ENCODE measurements around the gene SORBS2.
"Not testable (repeated sequence)": the region's sequence is repeated elsewhere in the genome, so short reads cannot be mapped to it uniquely, and the experiment has no call there.

SORBS2 gene, protein sequence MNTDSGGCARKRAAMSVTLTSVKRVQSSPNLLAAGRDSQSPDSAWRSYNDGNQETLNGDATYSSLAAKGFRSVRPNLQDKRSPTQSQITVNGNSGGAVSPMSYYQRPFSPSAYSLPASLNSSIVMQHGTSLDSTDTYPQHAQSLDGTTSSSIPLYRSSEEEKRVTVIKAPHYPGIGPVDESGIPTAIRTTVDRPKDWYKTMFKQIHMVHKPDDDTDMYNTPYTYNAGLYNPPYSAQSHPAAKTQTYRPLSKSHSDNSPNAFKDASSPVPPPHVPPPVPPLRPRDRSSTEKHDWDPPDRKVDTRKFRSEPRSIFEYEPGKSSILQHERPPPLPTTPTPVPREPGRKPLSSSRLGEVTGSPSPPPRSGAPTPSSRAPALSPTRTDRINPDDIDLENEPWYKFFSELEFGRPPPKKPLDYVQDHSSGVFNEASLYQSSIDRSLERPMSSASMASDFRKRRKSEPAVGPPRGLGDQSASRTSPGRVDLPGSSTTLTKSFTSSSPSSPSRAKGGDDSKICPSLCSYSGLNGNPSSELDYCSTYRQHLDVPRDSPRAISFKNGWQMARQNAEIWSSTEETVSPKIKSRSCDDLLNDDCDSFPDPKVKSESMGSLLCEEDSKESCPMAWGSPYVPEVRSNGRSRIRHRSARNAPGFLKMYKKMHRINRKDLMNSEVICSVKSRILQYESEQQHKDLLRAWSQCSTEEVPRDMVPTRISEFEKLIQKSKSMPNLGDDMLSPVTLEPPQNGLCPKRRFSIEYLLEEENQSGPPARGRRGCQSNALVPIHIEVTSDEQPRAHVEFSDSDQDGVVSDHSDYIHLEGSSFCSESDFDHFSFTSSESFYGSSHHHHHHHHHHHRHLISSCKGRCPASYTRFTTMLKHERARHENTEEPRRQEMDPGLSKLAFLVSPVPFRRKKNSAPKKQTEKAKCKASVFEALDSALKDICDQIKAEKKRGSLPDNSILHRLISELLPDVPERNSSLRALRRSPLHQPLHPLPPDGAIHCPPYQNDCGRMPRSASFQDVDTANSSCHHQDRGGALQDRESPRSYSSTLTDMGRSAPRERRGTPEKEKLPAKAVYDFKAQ (N-terminal part only)

DNA sequence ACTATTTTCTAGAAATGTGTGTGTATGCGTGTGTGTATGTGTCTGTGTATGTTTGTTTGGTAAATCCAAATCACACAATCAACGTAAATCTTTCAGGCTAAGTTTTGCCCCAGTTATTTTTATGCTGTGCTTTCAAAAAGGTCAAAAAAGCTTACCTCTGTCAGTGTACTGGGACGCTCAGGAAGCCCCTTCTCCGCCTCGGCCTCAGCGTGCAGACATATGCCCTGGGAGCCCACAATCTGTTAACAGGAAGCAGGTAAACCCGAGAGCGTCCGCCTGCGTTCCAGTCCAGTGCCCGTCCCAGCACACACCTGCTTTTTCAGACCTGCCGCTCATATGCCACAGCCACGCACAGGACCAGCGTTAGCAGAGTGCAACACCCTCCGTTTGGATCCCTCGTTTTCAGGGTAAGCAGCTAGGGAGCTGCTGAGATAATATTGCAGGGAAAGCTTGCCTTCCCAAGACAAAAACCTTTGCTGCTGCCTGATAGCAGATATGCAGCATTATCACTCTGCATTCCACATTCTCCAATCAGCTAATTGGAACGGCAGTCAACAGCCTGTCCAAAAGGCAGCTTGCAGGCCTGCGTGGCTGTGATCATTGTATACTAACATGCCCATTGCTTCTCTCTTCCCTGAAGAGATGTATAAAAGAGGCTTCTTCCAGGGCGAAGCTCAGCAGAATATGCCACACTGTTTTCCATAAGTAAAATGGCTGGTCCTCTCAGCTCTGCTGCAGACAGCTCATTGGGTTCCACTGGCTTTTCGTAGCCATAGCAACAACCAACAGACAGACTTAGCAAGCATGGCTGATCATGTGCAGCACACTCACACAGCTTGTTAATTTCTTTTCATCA lies at the start of gene SORBS2:
SORBS2 (minus strand) TSS at position 686 of the 856 bp plus-strand sequence. CDS start 121,623 bp downstream, outside the sequence.
- DNase-seq (ENCODE audit: low read depth in 2 of 2): no peak

DNA sequence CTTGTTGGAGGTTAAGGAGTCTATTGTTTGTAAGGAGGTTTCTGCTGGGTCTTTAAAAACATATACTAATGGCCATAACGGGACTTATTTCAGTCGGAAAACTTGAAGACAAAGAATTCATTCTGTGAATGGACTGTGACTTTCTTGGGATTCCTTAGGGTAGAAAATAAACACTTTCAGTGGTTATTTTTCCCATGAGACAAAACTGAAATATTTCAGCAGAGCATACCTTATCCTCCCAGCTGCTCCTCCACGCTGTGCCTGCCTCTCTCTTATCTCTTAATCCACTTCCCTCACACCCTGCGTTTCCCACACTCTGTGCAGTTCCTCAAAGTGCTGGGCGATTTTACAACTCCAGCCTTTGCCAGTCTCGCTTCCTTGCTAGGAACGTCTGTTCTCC lies 47.1 kb upstream of the SORBS2 start:
- DNase-seq (ENCODE audit: low read depth in 2 of 2): no peak

DNA sequence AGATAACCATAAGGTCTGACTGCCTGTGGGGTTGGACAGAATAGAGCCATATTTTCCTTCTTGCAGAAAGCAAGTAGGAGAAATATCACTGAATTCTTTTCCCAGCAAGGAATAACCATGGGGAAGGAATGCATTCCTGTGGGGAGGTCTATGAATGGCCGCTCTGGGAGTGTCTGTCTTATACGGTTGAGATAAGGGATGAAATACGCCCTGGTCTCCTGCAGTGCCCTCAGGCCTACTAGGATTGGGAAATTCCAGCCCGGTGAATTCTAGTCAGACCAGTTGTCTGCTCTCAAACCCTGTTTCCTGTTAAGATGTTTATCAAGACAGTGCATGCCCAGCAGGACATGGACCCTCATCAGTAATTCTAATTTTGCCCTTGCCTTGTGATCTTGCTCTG lies 45.6 kb upstream of the SORBS2 start:
- not testable (repeated sequence) for DNase-seq (ENCODE audit: low read depth in 2 of 2)

DNA sequence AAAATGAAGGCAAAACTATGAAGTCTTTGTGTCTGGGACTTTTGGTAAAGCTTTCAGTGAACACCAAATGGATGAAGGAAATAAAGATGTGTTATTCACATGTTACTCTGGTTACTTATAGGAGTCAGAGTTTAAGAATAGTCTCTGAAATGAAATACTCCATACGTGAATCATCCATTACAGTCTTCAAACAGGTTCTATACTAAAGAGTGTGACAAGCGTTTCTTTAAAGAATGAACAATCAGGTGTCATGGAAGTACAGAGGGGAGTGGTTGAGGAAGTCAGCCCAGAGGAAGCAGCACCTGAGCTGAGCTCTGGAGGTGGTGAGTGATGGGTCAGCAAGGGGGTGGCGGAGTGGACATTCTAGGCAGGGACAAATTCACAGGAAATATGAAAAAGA lies 41.8 kb upstream of the SORBS2 start:
- DNase-seq (ENCODE audit: low read depth in 2 of 2): no peak

DNA sequence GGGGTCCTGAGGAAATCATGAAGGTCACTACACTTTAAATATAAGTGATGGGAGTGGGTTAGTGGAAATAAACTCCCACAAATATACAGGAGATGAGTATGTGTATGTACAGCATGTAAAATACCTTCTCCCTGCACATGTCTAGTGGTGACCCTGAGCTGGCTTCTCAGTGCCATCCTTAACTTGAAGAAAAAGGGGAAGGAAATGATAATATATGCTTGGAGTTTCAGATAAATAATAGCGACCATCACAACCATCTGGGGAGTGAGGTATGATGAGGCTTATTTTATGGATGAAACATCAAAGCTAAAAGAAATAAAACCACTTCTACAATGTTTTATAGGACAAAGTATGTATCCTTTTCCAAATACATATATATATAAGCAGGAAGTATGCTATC lies 41.0 kb upstream of the SORBS2 start:
- no peak for DNase-seq (ENCODE audit: low read depth in 2 of 2)

DNA sequence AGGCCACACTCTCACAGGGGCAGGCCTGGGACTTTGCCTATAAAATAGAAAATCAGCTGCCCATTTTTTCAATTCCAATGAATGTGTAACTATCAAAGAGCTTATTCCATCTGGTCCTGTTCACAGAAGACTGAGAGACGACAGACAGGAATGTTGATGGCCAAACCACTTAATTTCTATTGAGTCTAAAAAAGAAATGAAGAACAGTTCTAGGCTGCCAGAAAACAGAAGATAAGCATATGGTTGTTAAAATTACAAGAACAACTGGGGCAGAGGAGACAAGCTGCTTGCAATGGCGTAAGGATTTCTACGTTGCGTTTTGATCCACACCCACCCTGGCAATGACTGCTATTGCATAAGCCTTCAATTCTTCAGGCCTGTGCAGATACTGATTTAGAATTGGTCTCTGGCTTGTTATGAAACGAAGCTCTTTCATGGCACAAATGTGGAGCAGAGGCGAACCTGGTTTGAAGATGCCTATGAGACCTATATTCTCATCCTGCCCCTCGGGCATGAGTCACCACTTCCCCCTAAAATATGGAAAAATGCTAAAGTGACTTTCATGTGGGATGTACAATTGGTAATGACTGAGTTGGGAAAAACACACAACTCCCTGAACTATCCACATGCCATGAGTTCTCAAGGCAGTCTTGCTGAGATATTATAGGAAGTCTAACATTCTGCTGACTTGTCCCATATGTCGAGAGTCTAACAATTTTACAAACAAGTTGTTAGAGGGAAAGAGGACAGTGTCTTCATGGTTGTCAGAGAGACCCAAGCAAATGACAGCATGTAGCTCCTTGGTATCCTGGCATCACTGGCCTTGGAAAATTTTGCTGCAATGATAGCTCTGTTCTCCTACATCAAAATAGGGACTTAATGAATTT lies 37.9 kb upstream of the SORBS2 start:
- DNase-seq (ENCODE audit: low read depth in 2 of 2): no peak

DNA sequence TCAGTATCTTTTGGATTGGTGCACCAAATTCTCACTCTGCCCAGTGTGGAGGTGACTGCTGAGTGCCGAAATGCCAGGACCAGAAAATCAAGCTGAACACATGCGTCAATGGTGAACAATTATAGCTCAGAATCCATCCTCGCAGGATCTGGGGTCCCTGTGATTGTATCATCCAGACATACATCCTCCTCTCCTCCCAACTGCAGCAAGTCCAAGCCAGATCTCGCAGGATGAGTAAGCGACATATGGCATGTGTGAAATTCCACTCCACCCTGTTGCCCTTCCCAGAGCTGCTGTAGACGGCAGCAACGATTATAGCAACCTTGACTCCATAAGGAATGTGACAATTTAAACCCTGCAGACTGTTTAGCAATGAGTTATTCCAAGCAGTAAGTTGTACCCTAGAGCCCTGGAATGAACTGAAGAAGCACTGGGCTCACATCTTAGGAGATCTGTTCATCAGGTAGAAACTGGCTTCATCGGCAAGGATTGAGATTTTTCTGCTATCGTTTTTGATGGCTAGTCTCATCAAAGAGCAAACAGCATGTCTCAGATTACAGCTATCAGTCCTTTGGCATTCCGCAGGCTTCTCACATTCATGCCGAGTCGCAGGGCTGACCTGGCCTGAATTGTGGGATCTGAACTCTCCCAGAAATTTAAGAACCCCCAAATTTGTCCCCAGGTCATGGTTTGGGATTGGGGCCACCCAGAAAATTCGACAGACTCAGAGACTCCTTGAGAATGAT lies 35.5 kb upstream of the SORBS2 start:
- DNase-seq (ENCODE audit: low read depth in 2 of 2): no peak

DNA sequence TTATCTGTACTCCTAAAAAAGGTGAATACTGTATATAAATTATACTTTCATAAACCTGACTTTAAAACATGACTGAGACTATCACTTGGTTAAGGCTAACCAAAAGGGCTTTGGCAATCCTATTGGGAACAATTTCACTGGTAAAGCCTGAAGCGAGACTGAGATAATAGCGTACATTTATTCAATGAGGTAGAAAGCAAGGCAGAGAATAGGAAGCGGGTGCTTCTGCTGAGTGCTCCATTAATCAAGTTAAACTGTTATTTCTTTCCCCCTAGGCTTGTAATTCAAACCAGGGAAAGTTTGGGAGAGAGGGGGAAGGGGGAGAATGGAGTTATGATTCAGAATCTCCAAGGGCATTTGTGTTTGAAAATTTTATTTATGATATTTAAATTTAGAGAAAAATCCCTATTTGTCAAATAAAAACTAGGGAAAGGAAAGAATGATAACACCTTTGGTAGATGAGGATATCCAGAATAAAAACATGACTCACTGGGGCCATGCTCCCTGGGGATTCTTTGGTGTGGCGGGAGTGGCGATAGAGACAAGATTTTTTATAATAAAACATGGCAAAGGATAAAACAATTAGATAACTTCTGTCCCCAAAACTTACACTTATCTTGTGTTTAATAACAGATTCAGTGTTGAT lies 34.6 kb upstream of the SORBS2 start:
- no peak for DNase-seq (ENCODE audit: low read depth in 2 of 2)

DNA sequence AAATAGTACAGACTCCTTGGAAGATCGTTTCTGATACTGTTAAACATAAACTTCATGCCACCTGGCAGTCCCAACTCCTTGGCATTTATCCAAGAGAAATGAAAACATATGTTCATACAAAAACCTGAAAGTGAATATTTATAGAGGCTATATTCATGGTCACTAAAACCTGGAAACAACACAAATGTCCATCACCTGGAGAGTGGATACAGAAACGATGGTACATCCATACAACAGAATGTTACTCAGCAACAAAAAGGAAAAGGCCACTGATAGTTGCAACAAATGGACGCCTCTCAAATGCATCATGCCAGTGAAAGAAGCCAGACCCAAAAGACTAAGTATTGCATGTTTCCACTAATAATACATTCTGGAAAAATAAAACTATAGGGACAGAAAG lies 34.0 kb upstream of the SORBS2 start:
- no peak for DNase-seq (ENCODE audit: low read depth in 2 of 2)

DNA sequence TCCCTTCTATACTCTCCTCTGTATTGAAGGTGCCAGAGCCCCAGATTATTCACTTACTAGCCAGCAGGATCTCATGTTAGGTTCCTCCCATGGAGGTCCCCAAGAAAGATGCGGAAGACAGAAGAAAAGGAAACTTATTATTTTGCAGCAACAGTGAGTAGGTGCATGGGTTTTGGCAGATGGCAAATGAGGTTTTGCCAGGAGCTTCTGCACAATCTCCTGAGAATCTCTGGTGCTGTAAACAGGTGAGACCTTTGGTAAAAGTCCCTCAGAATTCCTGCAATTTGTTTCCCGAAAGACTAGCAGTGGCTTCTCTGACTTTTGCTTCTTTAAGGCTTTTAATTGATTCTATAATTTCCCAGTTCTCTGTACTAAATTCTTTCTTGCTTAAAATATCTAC lies 29.5 kb upstream of the SORBS2 start:
- no peak for DNase-seq (ENCODE audit: low read depth in 2 of 2)

DNA sequence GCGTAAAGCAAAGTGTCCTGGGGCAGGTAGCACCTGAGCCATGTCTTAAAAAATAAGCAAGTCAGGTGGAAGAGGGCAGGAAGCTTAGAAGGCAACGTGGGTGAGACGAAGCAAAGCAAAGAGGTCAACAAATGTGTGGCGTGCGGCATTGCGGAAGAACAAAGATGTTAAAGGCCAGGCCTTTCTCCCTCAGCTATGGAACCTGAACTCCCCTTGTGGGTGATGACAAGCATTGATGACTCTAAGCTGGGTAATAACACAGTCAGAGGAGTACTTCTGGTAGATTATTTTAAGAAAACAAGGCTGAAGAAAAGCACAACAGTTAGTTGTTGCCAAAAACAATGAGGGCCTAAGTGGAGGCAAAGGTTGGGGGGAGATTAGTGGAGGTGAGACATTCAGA lies 29.0 kb upstream of the SORBS2 start:
- DNase-seq (ENCODE audit: low read depth in 2 of 2): no peak

DNA sequence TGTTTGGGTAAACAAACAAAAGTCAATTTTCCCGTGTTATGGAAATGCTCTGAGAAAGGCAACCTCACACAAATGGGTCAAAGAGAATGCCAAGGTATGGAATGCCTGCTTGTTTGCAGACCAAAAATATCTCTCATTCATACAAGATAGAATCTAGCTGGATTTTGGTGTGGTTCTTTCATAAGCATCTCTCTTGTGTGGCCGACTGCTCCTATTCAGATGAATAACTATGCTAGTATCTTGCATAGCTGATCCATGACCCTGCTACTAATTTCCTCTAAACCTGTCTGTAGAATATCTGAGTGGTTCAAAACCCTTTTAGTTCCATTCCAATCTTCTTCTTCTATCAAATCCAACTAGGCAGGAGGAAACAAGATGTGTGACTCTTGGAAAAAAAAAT lies 28.2 kb upstream of the SORBS2 start:
- no peak for DNase-seq (ENCODE audit: low read depth in 2 of 2)

DNA sequence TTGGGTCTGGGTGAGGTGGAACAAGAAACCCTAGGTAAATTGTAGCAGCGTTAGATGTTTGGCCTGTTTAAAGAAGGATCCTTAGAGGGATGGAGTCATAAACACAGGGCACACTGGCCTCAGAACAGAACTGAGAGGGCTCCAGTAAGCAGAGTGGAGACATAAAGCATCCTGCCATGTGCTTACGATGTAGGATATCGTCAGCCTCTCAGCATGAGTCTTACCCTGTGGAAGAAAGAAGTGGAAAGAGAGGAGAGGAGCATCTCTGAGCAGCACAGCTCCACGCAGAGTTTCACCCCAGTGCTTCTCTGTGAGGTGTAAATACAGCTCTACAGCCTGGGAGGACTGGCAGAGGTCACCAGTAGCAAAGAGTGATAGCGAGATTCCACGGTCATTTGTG lies 27.8 kb upstream of the SORBS2 start:
- no peak for DNase-seq (ENCODE audit: low read depth in 2 of 2)

DNA sequence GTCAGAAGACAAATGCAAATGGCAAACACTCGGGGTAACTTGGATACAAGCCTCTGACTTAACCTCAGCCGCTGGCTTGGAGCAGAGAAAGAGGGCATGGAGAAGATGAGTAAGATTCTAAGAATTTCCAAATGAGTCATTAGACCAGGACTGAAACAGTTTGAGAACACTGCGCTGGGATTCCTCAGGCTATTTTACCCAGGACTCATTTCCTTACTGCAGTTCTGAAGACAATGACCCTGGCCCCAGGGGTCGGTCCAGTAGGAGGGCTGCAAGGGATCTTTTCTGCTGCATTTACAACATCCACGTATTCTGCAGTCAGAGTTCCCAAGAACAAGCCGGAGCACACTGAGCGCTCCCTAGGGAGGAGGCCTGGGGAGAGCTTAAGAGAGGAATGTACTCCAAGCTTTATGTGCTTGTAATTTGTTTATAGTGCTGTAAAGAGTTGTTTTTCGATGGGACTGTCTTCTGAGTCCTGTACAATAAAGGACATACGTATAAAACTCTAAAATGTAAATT lies 27.3 kb upstream of the SORBS2 start:
- no peak for DNase-seq (ENCODE audit: low read depth in 2 of 2)

DNA sequence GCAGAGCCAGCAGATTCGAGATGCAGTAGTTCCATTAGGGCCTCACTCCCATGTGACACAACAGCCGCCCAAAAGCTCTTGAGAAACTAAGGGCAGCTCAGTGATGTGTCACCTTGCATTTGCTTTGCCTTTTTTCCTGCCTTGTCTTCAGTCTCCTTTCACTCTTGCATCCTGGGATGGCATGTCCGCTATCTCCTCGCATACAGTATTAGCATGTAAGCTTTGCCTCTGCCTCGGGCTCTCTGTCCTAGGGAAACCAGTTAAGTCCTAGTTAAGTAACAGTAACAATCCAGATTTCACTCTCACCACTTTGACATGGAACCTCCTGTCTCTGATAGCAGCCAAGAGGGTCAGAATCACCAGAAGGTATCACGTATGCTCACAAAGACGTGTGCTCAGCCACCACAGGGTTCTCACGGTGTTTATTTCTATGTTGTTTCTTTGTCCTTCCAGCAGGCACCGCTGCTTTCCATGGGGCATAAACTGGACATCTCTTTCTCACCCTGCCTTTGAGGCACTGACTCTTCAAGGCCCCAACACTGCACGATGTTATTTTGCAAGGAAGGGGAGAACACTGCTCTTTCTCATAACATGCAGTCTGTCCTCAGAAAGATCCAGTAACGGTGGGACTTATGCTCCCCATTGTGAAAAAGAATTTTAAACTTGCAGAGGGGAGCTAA lies 26.7 kb upstream of the SORBS2 start:
- DNase-seq (ENCODE audit: low read depth in 2 of 2): no peak

DNA sequence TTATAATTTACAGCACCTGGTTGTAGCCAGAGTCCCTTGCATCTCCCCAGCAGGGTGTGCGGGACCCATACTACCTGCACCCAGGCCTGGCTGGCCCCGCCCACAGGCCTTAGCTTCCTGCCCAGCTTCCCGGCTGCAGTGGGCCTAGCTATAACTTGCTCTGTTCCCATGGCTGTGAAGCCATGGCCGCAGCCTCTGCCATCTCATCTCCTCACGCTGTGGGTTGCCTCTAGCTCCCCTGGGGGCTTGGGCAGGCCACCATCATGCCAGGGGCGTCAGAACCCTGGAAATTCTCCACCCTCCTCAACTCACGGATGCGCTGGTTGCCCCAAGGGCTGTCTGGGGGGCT lies 26.1 kb upstream of the SORBS2 start:
- DNase-seq (ENCODE audit: low read depth in 2 of 2): no peak

DNA sequence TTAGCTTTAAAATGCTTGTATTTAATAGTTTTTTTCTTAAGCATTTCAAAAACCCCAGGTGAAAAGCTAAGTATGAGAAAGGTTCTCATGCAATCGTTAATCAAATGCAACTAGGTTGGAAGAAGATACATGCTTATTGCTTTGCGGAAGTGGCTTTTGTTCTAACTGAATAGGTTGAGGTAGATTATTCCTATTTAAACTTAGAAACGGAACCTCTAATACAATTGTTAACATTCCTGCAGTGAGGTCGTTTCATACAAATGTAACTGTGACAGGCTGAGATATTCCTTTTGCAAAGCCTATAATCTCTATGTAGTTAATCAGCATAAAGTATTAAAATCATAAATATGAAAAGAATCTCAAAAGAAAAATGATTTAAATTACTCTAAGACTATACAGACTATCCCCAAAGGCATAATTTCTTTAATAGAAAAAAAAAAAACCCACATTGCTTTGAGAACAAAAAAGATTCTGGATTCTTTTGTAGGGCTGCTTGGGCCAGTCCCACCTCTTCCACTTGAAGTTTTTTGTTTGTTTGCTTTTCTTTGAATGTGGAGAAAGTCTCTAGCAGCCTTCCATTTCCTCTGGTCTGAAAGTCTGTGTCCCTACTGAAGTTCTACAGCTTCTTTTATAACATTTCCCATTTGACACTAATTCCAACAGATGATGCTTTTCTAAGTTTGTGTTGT lies 25.6 kb upstream of the SORBS2 start:
- DNase-seq (ENCODE audit: low read depth in 2 of 2): no peak

All from stimulated activated CD8-positive, alpha-beta memory T cell treated with anti-CD3 and anti-CD28 coated beads, Interleukin-7, amount 100 ng/mL, for 1 hour (primary cell).